ENCODE data around the gene PTRH2.

Gene PTRH2

GRCh38 chr17:59716427-59716826 is 9.2 kb upstream of the PTRH2 start:
- DNase-seq = no peak

GRCh38 chr17:59714255-59714654 is 7.0 kb upstream of the PTRH2 start:
- no peak for DNase-seq

- no peak for DNase-seq
Measured at GRCh38 chr17:59712862-59713261, 5.6 kb upstream of the PTRH2 start.

DNA sequence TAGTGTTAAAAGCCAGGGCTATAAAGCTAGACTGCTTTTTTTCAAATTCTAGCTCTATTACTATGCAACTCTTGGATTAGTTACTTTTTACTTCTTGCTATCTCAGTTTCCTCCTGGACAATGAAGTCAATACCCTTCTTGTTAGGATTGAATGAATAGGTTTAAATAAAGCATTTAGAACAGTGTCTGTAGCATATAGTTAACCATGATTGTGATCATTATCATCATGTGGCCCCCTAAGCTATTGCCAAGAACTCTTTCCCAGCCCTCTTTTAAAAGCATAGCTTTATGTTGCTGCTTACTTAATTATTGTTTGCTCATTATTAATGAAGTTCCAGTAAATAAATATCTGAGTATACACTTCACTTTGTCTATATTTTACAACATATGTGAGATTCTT is 4.7 kb upstream of the PTRH2 start:
- no peak for DNase-seq

DNA sequence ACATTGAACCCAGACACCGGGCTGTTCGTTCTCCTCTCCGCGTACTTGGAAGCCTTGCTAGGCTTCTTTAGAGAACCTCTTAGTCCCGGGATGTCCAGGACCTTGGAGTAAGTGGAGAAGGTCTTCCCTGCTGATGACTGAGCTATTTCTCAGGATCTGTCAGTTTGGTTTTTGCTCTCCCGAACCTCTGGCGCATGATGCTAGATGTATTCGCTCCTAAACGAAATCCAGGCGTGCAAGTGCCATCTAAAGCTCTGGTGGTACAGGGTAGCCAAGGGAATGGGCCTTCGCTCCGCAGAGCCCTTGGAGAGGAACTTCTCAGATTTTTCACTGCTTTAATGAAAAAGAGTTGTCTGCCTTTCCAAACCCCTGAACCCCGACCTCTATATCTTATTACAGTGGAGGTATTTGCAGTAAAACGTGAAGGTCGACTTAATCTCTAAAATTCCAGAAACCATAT is 771 bp upstream of the PTRH2 start:
- no peak for DNase-seq

- no peak for DNase-seq
Measured at GRCh38 chr17:59702304-59702703, 4.9 kb downstream of the PTRH2 start.

DNA sequence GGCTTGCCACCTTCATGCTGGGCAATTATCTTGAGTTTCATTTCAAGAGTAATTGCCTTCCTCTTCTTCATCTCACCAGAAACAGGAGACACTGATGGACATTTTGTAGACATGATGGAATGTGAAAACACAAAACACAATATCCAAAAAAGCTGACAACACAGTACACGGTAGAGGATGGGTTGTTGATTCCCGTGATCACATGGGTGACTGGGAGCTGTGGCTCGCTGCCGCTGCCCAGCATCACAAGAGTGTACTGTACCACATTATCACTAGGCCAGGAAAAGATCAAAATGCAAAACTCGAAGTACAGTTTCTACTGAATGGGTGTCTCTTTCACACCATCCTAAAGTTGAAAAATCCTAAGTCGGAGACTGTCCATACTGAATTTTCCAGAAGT is 7.4 kb downstream of the PTRH2 start:
- no peak for DNase-seq

DNA sequence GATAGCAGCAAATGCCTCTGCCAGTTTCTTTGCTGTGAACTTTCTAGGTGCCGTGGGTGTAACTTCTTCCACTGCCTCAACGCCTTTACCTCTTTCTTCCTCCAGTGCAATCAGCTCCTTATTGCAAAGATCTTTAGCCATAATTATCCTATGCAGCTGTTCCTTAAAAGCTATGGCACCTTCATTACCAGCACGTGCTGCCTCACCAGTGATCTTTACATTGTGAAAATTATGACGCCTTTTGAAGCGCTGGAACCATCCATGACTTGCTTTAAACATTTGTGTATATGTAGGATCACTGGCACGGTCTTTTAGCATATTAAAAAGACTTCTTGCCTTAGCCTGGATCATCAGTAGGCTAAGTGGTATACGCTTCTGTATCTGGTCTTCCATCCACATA is 8.0 kb downstream of the PTRH2 start:
- DNase-seq = no peak

DNA sequence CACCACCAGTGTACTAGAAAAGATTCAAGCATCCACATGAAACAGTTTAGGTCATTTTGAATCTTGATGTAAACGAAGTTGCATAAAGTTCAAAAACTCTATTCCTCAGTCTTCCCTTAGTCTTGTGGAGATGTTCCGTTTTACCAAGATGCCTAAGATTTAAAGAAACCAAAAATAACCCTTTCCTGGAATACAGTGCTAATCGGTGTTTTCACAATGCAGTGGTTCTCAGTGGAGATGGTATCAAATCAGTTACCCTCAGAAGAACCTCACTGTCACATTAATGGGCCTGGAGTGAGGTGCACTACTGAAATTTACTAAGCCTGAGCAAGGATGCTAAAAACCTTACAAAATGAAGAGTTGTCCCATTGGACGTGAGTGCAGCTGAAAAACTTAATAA is 9.1 kb downstream of the PTRH2 start:
- no peak for DNase-seq

- no peak for DNase-seq
Measured at GRCh38 chr17:59696682-59697277, 10.4 kb downstream of the PTRH2 start.

- DNase-seq = no peak
Measured at GRCh38 chr17:59695945-59696681, 11.1 kb downstream of the PTRH2 start.

DNA sequence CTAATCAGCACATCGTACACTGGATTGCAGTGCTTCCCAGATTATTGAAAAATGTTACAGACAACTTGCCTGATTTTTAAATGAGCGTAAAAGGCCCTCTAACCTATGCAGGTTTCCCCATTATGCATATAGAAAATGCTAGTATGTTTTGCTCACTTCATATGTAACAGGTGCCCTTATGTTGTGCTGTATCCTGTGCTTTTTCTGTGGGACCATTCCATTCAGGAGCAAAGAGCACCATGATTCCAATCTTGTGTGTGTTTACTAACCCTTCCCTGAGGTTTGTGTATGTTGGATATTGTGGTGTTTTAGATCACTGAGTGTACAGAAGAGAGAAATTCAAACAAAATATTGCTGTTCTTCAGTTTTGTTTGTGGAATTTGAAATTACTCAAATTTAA is 12.9 kb downstream of the PTRH2 start:
- peak in 1 of 2 experiments; percentile 29 for DNase-seq

DNA sequence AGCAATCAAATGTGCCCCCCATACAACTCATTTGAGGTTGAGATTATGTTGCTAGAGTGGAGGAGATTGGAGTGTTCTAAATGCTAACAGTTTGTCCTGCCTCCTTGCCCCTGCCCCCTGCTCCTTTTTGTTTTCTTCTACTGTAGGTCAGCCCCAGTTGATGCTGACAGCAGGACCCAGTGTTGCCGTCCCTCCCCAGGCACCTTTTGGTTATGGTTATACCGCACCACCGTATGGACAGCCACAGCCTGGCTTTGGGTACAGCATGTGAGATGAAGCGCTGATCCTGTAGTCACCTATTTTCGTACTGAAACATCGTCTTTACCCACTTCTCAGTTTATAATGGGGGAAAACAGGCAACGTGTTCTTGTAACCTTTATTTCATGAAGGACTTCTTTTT is 13.6 kb downstream of the PTRH2 start:
- DNase-seq = no peak

GRCh38 chr17:59688496-59688895 is 18.7 kb downstream of the PTRH2 start:
- no peak for DNase-seq

DNA sequence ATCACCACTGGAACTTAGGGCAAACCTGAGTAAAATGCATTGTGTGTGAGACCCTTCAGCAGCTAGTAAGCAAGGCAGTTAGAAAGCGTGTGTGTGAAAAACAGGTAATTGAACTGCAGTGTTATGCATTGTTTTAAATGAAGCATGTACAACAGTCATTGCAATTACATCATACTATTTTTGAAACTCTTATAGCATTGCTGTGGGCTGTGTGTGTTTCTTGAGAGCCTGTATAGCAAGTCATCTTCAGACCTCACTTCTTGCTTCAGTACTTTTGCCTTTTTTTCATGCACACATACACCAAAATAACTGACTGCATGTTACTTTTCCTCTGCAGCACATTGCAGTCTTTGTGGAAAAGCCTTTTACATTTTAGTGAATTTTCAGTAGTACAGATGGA is 19.2 kb downstream of the PTRH2 start:
- DNase-seq = no peak

DNA sequence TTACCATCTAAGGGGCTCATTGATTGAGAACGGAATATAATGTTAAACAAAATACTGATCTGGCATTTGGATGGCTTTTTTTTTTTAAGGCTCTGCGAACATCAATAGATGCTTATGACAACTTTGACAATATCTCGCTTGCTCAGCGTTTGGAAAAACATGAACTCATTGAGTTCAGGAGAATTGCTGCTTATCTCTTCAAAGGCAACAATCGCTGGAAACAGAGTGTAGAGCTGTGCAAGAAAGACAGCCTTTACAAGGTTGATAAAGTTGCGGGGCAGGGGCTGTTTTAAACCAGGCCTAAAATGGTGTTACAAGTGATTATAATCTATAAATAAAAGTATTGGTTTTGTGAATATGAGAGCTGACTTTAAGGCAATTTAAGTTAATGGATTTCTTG is 22.3 kb downstream of the PTRH2 start:
- DNase-seq = no peak

DNA sequence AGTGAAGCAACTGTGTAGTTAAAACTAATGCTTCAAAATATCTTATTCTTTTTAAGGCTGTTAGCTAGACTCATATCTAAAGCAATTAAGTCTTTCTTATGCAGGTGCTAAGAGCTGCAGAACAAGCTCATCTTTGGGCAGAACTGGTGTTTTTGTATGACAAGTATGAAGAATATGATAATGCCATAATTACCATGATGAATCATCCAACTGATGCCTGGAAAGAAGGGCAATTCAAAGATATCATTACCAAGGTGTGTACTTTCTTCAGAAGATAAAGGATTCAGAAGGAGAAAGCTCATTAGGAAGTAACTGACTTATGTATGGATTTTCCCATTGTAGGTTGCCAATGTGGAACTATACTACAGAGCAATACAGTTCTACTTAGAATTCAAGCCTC is 23.9 kb downstream of the PTRH2 start:
- DNase-seq = no peak

GRCh38 chr17:59680314-59680713 is 26.9 kb downstream of the PTRH2 start:
- no peak for DNase-seq

GRCh38 chr17:59678918-59679317 is 28.3 kb downstream of the PTRH2 start:
- no peak for DNase-seq

DNA sequence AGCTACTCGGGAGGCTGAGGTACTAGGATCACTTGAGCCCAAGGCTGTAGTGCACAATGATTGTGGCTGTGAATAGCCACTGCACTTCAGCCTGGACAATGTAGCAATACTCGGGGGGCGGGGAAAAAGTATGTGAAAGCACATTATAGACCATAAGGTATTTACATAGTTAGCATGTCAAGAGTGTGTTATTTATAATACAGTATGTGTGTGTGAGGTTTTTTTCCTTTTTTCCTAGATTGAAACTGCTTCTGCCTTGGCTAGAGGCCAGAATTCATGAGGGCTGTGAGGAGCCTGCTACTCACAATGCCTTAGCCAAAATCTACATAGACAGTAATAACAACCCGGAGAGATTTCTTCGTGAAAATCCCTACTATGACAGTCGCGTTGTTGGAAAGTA is 30.5 kb downstream of the PTRH2 start:
- DNase-seq = no peak

GRCh38 chr17:59675231-59675630 is 32.0 kb downstream of the PTRH2 start:
- DNase-seq = no peak

- no peak for DNase-seq
Measured at GRCh38 chr17:59671386-59671785, 35.8 kb downstream of the PTRH2 start.

DNA sequence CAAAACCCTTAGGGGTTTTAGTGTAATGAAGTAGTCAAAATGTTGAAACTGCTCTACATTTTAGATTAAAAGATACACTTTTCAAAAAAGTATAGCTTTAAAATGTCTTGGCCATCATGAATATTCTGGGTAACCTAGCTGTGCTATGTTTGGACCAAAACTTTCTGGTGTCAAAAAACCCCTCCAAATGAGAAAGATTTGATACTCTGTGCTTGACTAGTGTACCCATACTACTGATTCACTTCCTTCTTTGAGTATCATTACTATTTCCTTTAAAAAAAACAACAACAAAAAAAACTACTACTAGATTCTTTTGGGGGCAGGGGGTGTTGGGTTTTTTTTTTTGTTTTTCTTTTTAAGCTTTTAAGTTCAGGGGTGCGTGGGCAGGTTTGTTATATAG is 37.3 kb downstream of the PTRH2 start:
- no peak for DNase-seq

- DNase-seq = no peak
Measured at GRCh38 chr17:59669411-59669810, 37.8 kb downstream of the PTRH2 start.

DNA sequence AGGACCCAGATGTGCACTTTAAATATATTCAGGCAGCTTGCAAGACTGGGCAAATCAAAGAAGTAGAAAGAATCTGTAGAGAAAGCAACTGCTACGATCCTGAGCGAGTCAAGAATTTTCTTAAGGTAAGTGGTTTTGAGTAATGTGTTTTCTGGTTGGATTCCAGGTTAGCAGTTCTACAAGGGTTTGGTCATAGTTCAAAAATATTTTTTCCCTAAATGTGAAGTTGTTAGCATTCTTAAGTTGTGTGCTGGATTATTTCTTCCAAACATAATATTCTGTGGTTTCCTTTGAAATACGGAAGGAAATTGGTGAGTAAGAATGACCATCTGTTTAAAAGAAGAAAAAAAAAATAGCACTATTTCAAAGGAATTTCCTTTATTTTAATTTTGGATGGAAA is 38.4 kb downstream of the PTRH2 start:
- no peak for DNase-seq

All from NCI-H2081 (cell line).